ENCODE data around the gene HOGA1.

GRCh38 chr10:97574374-97575126 lies 9.6 kb upstream of the HOGA1 start:
- TF ChIP-seq POLR2A (IDR thresholded peaks at IDR 0.05) = no peak
- TF ChIP-seq CTCF (IDR thresholded peaks at IDR 0.05) = no peak
